ENCODE results near the gene PEAK3. TPM values are rescaled to one million over a fixed set of nuclear protein-coding genes. Genes with fewer than 3 reads are reported as not detected.
A peak's percentile ranks its signal among the peaks of the same experiment; 100 is the strongest.

The PEAK3 gene
- total and polyA plus RNA-seq, 9 of the 15 experiments (the other 6 are each of a cell fraction or from before 2014, with no cell fraction given): 0.07 to 0.40 TPM; not detected in 7

- TF ChIP-seq BRF2 (IDR thresholded peaks at IDR 0.05; ENCODE audit: borderline replicate concordance, insufficient read depth, insufficient read length): no peak
- no peak for TF ChIP-seq HOMEZ (CRISPR knock-in tag; IDR thresholded peaks at IDR 0.05)
- no peak; the same call in 1 of the 2 replicates for TF ChIP-seq ZBTB9 (CRISPR knock-in tag; IDR thresholded peaks at IDR 0.05)
- TF ChIP-seq PTRF (tag; IDR thresholded peaks at IDR 0.05): no peak
- TF ChIP-seq SLC30A9 (CRISPR knock-in tag; IDR thresholded peaks at IDR 0.05): no peak
- TF ChIP-seq ATF2 (CRISPR knock-in tag; IDR thresholded peaks at IDR 0.05): no peak
- TF ChIP-seq CREB1 (IDR thresholded peaks at IDR 0.05): peak; percentile 81
- peak; percentile 82 for TF ChIP-seq CREB1 (CRISPR knock-in tag; IDR thresholded peaks at IDR 0.05)
- TF ChIP-seq TEAD1 (CRISPR knock-in tag; IDR thresholded peaks at IDR 0.05): peak in 1 of 2 experiments; percentile 88; a peak in 2 of 4 replicates
- TF ChIP-seq NCOA1 (IDR thresholded peaks at IDR 0.05; ENCODE audit: low read depth): no peak
- TF ChIP-seq FUS (optimal IDR thresholded peaks at IDR 0.05; ENCODE audit: low read depth, low read length): no peak
- TF ChIP-seq NR2C1 (IDR thresholded peaks at IDR 0.05): no peak
- TF ChIP-seq NR2C1 (tag; IDR thresholded peaks at IDR 0.05): no peak
- peak; percentile 75; the same call in 1 of the 2 replicates for TF ChIP-seq ZC3H4 (CRISPR knock-in tag; IDR thresholded peaks at IDR 0.05; ENCODE audit: borderline replicate concordance)
- peak; percentile 86 for TF ChIP-seq MYC (IDR thresholded peaks at IDR 0.05; ENCODE audit: low read depth, low read length)
- peak; percentile 75; the same call in 1 of the 2 replicates for TF ChIP-seq MYC (CRISPR knock-in tag; IDR thresholded peaks at IDR 0.05; ENCODE audit: borderline replicate concordance, low read depth)
- no peak for TF ChIP-seq CBFB (CRISPR knock-in tag; IDR thresholded peaks at IDR 0.05)
- no peak for TF ChIP-seq RBM39 (optimal IDR thresholded peaks at IDR 0.05; ENCODE audit: low read depth, low read length)
- no peak; the same call in 1 of the 2 replicates for TF ChIP-seq HMGXB4 (CRISPR knock-in tag; IDR thresholded peaks at IDR 0.05)
Measured at GRCh38 chr19:2269244-2270156, 12.5 kb downstream of the PEAK3 start (continued).
